Memory B cell (primary cell): ENCODE measurements around the gene SLC26A1.
A peak's percentile ranks its signal among the peaks of the same experiment; 100 is the strongest.

Experiments used
- ATAC-seq: fragments of 150-1000 bp; cut with Tn5 transposase; 2 replicates; pipeline ENCODE4 v1.10.0; 2021; ENCODE audit warnings: low read depth, mild to moderate bottlenecking, moderate library complexity
- DNase-seq, 2 donors: peaks; one replicate each; pipeline ENCODE4 v3.0.0; 2022; ENCODE audit warnings: low spot score in 2 of 2
- H3K27ac Mint-ChIP-seq: one replicate; pipeline ENCODE4 v1.8.0; 2022; ENCODE audit warnings: mild to moderate bottlenecking, moderate library complexity, mixed read lengths
- H3K27me3 Mint-ChIP-seq: one replicate; pipeline ENCODE4 v1.8.0; 2022; ENCODE audit warnings: mixed read lengths
- H3K36me3 Mint-ChIP-seq: one replicate; pipeline ENCODE4 v1.8.0; 2022; ENCODE audit warnings: mild to moderate bottlenecking, mixed read lengths
- H3K4me1 Mint-ChIP-seq: one replicate; pipeline ENCODE4 v1.8.0; 2022; ENCODE audit warnings: mixed read lengths
- H3K4me3 Mint-ChIP-seq: one replicate; pipeline ENCODE4 v1.8.0; 2022; ENCODE audit warnings: mild to moderate bottlenecking, moderate library complexity, mixed read lengths
- H3K9me3 Mint-ChIP-seq: one replicate; pipeline ENCODE4 v1.8.0; 2022; ENCODE audit warnings: mixed read lengths

Gene SLC26A1

GRCh38 chr4:959338-960139 is 33.7 kb downstream of the SLC26A1 start:
- Mint-ChIP-seq H3K27me3 (no peaks in the 10 kb centered on the region), H3K4me3 (no peak overlapping the region), H3K4me1 (peaks cover 4% of the 10 kb centered on the region), H3K36me3 (peaks cover 16% of the 10 kb centered on the region), H3K9me3 (no peaks in the 10 kb centered on the region), H3K27ac (no peak overlapping the region)
- DNase-seq: no peak
- ATAC-seq: no peak

GRCh38 chr4:958696-959337 is 34.4 kb downstream of the SLC26A1 start:
- Mint-ChIP-seq H3K9me3 (no peaks in the 10 kb centered on the region), H3K27me3 (no peaks in the 10 kb centered on the region), H3K4me3 (no peak overlapping the region), H3K36me3 (peaks cover 18% of the 10 kb centered on the region), H3K4me1 (peaks cover 4% of the 10 kb centered on the region), H3K27ac (no peak overlapping the region)
- ATAC-seq: no peak
- DNase-seq: no peak

GRCh38 chr4:958314-958665 is 34.9 kb downstream of the SLC26A1 start:
- Mint-ChIP-seq H3K4me3 (no peak overlapping the region), H3K27ac (no peak overlapping the region), H3K27me3 (no peaks in the 10 kb centered on the region), H3K4me1 (peaks cover 4% of the 10 kb centered on the region), H3K36me3 (peaks cover 18% of the 10 kb centered on the region), H3K9me3 (no peaks in the 10 kb centered on the region)
- DNase-seq (no peak), ATAC-seq (no peak)

- H3K4me1 Mint-ChIP-seq: peaks cover 4% of the 10 kb centered on the region
- H3K36me3 Mint-ChIP-seq: peaks cover 21% of the 10 kb centered on the region
- H3K9me3 Mint-ChIP-seq: no peaks in the 10 kb centered on the region
- no peak for DNase-seq
- ATAC-seq: no peak
- no peak overlapping the region for H3K27ac Mint-ChIP-seq
- no peaks in the 10 kb centered on the region for H3K27me3 Mint-ChIP-seq
- H3K4me3 Mint-ChIP-seq: no peak overlapping the region
Observed at GRCh38 chr4:957581-958313, 35.5 kb downstream of the SLC26A1 start.

- no peak overlapping the region for H3K4me3 Mint-ChIP-seq
- peaks cover 22% of the 10 kb centered on the region for H3K36me3 Mint-ChIP-seq
- DNase-seq: no peak
- H3K27me3 Mint-ChIP-seq: no peaks in the 10 kb centered on the region
- no peaks in the 10 kb centered on the region for H3K9me3 Mint-ChIP-seq
- peaks cover 6% of the 10 kb centered on the region for H3K4me1 Mint-ChIP-seq
- ATAC-seq: no peak
- no peak overlapping the region for H3K27ac Mint-ChIP-seq
Observed at GRCh38 chr4:957231-957580, 36.0 kb downstream of the SLC26A1 start.

GRCh38 chr4:956531-957230 is 36.5 kb downstream of the SLC26A1 start:
- no peak for ATAC-seq
- H3K27ac Mint-ChIP-seq: no peak overlapping the region

GRCh38 chr4:955931-956381 is 37.2 kb downstream of the SLC26A1 start:
- no peaks in the 10 kb centered on the region for H3K9me3 Mint-ChIP-seq
- H3K36me3 Mint-ChIP-seq: peaks cover 24% of the 10 kb centered on the region
- H3K27me3 Mint-ChIP-seq: no peaks in the 10 kb centered on the region
- H3K27ac Mint-ChIP-seq: no peak overlapping the region
- peaks cover 3% of the 10 kb centered on the region for H3K4me1 Mint-ChIP-seq
- H3K4me3 Mint-ChIP-seq: no peak overlapping the region
- ATAC-seq: no peak
- no peak for DNase-seq

More at GRCh38 chr4:956531-957230, 36.5 kb downstream of the SLC26A1 start:
- Mint-ChIP-seq H3K36me3 (peaks cover 22% of the 10 kb centered on the region), H3K4me1 (peaks cover 3% of the 10 kb centered on the region), H3K4me3 (no peak overlapping the region), H3K27me3 (no peaks in the 10 kb centered on the region), H3K9me3 (no peaks in the 10 kb centered on the region)
- DNase-seq: no peak

GRCh38 chr4:955161-955921 is 37.9 kb downstream of the SLC26A1 start:
- peaks cover 27% of the 10 kb centered on the region for H3K36me3 Mint-ChIP-seq
- peaks cover 7% of the 10 kb centered on the region for H3K4me1 Mint-ChIP-seq
- DNase-seq (no peak), ATAC-seq (no peak)
- H3K27me3 Mint-ChIP-seq: no peaks in the 10 kb centered on the region
- no peak overlapping the region for H3K27ac Mint-ChIP-seq
- no peak overlapping the region for H3K4me3 Mint-ChIP-seq
- H3K9me3 Mint-ChIP-seq: no peaks in the 10 kb centered on the region

GRCh38 chr4:954211-955020 is 38.8 kb downstream of the SLC26A1 start:
- Mint-ChIP-seq H3K36me3 (peaks cover 27% of the 10 kb centered on the region), H3K27me3 (no peaks in the 10 kb centered on the region), H3K9me3 (no peaks in the 10 kb centered on the region), H3K27ac (no peak overlapping the region), H3K4me3 (no peak overlapping the region), H3K4me1 (peaks cover 7% of the 10 kb centered on the region)
- ATAC-seq: no peak
- DNase-seq: no peak

GRCh38 chr4:953574-953915 is 39.7 kb downstream of the SLC26A1 start:
- Mint-ChIP-seq H3K27ac (no peak overlapping the region), H3K4me1 (peaks cover 7% of the 10 kb centered on the region), H3K36me3 (peaks cover 26% of the 10 kb centered on the region), H3K4me3 (no peak overlapping the region), H3K27me3 (no peaks in the 10 kb centered on the region), H3K9me3 (no peaks in the 10 kb centered on the region)
- DNase-seq (no peak), ATAC-seq (no peak)

GRCh38 chr4:952881-953573 is 40.2 kb downstream of the SLC26A1 start:
- no peak overlapping the region for H3K27ac Mint-ChIP-seq
- peaks cover 7% of the 10 kb centered on the region for H3K4me1 Mint-ChIP-seq
- no peak overlapping the region for H3K4me3 Mint-ChIP-seq
- ATAC-seq (no peak), DNase-seq (no peak)
- no peaks in the 10 kb centered on the region for H3K27me3 Mint-ChIP-seq
- H3K9me3 Mint-ChIP-seq: no peaks in the 10 kb centered on the region
- H3K36me3 Mint-ChIP-seq: peaks cover 25% of the 10 kb centered on the region

GRCh38 chr4:951594-952468 is 41.4 kb downstream of the SLC26A1 start:
- ATAC-seq (no peak), DNase-seq (no peak)
- Mint-ChIP-seq H3K27me3 (no peaks in the 10 kb centered on the region), H3K9me3 (no peaks in the 10 kb centered on the region), H3K27ac (peak overlapping the region; percentile 25), H3K4me3 (no peak overlapping the region), H3K36me3 (peaks cover 18% of the 10 kb centered on the region), H3K4me1 (peaks cover 9% of the 10 kb centered on the region)
